NCI-H748 treated with DMSO at 0.1 percent for 48 hours (cell line): ENCODE results near the gene GPRC5D.

Experiments
- DNase-seq: peaks from one replicate; lab custom pipeline; 2025; lab: John Stamatoyannopoulos, UW

The GPRC5D gene

DNA sequence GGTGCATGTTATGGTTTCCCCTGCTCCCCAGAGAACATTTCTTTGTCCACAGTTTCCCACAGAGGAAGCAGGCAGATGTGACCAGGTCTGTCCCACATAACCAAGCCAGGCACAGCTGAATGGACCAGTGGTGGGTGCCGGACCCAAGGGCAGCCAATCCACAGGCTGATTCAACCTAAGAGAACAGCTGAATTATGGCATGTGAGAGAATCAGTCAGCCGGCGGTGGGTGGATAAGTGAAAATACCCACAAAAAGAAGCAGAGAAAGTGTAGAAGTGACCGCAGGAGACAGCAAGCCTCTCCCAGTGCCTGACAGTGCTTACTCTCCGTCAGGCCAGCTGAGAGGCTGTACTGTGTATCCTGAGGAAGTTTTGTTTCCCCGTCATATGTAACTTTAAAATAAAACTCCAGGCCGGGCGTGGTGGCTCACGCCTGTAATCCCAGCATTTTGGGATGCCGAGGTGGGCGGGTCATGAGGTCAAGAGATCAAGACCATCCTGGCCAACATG, 14.9 kb downstream of the GPRC5D start:
- no peak for DNase-seq

DNA sequence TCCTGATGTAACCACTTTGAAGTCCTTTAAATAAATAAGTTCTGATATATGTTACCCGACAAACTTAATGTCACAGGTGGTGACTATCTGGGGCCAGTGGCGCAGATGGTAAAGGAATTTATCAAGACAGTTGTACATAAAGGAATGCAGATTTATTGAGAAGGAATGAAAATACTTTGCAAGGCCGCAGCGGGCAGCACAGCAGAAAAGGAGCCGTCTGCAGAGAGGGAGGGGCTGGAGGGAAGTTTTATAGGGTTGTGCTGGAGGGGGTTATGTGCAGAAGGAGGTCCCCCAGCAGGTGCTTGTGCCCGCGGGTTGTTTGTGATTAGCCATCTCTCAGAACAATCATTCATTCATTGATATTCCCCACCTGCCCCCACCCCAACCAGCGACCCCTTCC, 17.4 kb downstream of the GPRC5D start:
- DNase-seq, result no peak

DNA sequence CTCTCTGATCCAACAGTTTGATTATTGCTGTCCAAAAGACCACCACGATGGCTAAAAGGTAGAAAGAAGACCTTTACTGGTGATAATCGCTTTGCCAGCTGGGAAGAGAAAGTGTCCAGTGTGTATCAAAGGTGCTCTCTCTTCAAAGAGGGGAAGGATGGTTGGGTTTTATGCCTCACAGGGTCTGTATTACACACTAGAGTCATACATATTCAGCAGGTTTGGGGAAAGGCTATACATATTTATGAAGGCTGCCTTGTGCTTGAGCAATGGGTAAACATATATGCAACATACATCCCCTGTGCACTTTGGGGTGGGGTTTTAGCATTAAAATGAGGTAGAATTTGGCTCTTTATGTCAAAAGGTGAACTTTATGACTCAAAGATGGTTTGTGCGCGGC, 18.2 kb downstream of the GPRC5D start:
- no peak for DNase-seq

DNA sequence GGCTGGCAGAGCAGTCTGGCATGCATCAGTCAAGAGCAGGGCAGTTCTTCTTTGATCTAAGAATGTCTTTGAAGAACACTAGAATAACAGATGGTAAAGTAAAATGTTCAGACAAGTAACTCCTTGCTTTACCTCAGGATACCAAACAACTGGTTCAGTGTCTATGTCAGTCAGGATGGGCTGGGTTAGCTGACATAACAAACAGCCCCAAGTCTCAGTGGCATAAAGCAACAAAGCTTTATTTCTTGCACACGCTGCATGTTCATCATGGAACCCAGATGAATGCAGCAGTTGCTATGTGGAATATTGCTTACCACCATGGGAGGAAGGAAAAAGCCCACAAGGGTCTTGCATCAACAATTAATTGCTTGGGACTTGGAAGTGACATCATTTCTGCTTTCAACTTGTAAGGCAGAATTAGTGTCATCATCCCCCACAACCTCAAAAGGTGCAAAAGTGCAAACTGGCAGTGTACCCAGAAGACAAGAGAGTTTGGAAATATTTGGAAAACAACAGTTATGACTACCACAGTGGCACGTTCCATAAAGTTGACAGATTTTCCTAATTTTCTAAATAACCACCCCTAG, 21.2 kb downstream of the GPRC5D start:
- DNase-seq, result no peak

DNA sequence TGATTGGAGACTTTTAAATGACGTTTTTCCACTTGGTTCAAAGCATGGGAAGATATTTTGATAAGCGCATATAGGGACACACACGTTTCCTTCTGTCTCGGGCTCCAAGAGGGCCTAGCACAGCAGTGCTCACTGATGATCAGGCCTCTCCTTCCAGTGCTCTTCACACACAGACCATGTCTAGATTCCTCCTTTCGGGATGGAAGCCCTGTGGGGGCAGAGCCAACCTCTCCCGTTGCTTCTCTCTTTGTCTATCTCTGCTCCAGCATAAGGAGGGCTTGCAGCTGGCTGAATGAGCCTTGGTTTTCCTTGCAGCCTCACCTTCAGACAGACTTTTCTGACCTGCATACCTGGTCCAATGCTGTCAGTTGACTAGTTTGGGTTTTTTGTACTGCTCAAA, 22.3 kb downstream of the GPRC5D start:
- no peak for DNase-seq

DNA sequence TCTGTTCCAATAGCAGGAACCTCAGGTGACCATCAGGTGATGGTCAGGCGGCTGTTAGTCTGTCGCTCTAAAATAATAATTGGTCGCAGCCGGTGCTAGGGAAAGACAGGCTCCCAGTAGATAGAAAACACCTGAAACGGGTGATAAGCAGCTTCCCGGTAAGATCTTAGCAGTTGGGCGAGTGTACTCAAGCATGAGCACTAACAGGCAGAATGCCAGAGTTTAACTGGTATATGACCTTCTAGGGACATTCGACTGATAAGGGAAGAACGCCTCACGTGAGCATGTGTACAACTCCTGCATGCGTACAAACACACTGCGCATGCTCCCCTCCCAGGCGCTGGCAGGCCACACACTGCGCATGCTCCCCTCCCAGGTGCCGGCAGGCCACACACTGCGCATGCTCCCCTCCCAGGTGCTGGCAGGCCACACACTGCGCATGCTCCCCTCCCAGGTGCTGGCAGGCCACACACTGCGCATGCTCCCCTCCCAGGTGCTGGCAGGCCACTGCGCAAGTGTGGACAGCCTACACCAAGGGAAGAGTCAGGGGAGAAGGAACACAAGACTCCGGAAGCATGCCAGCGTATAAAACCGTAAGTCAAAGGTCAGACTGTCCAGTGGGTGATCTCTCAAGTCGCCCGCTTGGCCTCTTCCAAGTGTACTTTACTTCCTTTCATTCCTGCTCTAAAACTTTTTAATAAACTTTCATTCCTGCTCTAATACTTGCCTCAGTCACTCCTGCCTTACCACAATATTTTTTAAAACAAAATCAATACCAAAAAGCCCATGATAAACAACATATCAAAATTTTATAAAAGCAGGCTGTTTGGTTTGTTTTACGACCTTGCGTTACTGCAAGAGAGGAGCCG, 24.5 kb downstream of the GPRC5D start:
- peak; percentile 17 for DNase-seq

DNA sequence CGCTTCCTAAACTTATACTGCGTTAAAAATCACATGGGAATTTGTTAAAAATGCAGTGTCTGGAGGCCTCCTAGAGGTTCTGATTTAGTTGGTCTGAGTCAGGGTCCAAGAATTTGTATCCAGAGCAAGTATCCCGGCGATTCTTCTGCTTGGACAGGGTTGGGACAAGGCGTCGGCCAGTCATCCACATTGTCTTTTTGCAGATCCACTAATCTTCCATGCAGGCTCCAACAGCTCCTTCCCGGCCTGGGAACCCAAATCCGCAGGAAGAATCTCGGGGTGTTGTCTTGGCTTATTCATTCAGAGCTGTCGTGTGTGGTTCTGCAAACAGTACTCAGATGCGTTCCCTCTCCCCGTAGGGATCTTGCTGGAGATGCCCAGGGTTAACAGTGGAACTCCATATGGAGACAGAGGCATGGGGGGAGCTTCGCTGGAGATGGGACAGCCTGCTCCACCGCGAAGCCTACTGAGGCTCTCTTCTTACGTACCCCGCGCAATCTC, 25.3 kb downstream of the GPRC5D start:
- no peak for DNase-seq

DNA sequence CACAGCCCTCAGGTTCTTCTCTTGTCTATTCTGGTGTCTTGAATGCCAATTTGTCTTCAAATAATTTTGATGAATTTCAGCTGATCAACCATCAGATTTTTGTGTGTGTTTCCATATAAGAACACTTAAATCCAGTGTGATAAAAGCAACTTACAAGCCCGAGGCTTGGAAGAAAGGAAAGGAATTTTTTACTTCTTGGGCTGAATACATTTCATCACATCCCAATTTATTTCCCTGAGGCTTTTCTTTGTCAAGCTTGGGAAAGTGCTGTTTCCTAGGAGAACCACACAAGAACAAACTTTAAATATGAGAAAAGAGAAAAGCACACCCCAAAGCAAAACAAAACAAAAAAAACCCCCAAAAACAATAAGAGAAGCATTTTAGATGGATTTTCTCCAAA, 26.6 kb downstream of the GPRC5D start:
- DNase-seq, result no peak

DNA sequence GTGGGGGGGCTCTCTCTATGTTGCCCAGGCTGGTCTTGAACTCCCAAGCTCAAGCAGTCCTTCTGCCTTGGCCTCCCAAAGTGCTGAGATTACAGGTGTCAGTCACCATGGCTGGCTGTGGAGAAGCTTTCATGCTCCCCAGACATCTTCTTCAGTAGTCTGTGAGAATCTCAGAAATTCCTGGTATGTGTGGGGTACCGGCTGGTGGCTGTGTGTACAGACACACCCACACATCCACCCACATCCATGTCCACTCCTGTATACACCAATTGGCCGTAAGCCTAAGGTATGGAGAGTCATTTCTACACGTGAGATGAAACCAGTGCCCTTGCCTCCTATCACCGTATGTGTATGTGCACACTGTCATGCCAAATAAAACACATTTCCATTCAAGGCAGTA, 27.8 kb downstream of the GPRC5D start:
- DNase-seq, result no peak

DNA sequence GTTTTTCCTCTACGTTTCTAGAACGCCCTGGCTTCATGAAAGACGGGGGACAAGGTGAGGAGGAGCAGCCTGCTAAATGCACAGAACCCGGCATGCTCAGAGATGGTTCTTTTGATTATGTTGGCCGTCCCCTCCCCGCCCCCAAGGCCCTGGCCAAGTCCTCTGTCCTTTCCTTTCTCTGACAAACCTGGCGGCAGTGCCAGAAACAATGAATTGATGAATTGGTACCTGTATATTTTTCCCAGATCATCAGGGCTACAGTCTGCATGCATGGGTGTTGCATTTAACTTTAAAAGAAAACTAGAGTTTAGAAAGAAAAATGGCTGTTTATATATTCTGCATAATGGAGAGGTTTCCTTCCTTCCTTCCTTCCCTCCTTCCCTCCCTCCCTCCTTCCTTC, 29.0 kb downstream of the GPRC5D start:
- no peak for DNase-seq

DNA sequence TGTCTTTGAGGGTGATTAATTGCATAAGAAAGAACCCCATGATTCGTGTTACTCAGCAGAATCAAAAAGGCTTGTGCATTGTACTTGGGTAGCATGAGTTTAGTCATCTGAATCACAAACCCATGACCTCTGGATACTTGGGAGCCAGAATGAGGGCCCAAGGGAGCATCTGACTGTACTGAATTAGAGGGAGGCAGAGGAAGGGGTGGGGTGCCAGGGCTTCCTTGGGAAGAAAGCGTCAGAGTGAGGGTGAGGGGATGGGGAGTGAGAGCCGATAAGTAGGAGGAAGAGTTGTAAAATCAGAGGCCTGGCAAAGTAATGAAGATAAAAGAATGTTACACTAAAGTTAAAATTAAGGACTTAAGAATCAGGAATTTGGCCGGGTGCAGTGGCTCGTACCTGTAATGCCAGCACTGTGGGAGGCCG, 29.8 kb downstream of the GPRC5D start:
- no peak for DNase-seq

DNA sequence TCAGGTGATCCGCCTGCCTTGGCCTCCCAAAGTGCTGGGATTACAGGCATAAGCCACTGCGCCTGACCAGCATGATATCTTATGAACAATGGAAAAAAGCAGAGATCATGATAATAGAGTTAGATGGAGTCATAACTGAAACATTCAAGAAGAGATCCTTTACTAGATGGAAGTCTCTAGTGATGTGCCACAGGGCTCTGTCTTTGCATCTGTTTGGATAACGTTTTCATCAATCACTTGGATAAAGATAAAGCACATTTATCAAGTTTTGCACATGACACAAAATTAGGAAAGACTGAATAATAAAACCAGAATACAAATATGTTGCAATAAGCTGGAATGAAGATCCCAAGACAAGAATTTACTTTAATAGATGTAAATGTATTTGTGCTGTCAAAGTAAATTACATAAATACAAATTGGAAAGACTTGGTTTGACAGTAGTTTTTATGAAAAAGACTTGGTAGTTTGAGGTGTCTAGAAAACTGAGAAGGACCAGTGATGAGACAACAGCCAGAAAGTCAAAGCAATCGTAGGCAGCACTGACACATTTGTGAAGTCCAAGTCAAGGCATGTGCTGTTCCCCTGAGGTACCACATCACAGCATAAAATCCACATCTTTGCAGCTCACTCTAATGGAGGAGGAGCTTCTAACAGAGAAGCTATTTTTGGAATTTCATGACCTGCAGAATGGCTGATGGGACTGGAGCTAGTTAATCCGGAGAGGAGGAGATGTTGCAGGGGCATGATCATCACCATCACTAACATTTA, 32.1 kb downstream of the GPRC5D start:
- no peak for DNase-seq

DNA sequence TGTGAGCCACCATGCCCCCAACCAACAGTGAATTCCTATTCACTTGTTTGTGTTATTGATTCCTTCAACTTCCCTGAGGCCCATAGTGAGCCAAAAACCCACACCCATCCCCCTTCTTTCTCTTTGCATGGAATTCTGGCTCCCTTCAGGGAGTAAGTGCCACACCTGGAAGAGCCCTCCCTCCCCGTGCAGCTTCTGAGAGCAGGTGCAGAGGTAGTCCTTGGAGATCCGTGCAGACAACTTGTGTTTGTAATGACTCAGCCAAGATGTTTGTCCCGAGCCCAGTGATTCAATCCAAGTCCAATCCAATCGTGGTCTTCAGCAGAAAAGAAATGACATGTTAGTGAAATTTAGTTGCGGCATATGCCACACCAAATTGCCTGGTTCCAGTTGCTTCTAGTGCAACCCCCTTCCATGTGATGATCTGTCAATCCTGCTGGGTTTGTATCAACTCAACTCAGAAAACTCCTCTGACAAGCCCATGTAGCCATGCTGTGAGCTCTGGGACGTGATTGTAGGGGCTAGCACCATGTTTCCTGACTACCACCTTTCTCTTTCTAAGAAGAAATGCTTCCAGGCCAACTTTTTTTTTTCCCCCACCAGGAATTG, 33.1 kb downstream of the GPRC5D start:
- DNase-seq, result no peak

DNA sequence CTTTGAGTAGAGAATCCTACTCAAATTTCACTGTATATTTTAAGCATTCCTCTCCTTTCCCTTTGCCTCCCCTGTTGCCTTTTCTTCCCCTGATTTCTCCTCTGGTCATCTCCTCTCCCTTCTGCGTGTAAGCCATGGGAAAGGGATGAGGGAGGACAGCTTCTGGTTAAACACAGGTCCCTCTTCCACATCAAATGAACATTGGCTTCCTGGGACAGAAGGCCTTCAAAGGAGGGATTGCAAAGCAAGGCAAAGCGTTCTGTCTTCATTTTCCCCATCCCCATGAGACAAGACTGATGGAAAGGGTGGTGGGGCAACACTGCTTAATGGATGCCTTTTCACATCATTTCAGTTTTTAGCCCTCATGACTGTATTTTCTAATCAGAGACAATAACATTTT, 34.5 kb downstream of the GPRC5D start:
- DNase-seq, result no peak

DNA sequence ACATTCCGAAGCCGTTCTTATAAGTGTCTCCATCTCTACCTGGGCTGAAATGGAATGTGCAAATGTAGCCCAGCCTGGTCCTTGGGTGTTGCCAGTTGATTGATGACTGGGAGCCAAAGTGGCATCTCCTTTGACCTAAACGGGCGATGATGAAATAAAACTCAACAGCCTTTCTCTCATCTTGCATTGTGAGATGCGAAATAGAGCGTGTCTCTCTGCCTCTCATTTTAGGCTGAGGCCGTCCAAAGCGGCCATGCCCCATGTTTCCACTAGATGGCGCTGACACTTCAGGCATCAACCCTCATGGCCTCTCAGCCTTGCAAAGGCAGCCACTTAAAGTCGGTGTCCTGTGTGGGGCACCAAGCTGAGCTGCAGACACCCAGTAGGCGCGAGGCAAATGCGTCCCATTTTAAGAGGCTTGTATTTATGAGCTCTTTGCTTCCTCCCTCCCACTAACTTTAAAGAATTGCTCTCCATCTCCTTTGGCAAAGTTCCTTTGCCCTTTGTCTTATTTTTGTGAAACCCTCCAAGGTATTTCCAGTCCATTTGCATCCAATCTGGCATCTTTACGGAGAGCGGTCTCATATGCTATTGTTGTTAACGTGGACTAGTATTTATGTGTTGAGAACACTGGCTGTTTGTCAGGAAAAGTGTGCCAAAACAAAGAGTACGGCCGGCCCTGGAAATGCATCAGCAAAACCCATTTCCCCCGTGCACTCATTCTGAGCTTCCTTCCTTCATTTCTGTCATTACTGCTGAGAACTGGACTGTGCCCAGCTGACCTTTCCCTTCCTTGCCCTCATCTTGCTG, 35.6 kb downstream of the GPRC5D start:
- DNase-seq, result peak; percentile 10

DNA sequence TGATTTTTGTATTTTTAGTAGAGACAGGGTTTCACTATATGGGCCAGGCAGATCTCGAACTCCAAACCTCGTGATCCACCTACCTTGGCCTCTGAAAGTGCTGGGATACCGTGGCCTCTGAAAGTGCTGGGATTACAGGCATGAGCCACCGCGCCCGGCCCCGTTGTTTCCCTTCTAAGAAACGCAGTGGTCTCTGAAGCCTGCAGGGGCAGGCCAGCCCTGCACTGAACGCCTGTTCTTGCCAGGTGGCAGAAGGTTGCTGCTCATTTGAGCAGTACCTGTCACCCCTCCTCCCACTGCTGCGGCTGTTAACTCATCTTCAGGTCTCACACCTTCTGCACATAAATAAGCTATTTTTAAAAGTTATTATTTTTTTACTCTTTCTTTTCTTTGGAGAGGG, 36.3 kb downstream of the GPRC5D start:
- DNase-seq, result no peak

DNA sequence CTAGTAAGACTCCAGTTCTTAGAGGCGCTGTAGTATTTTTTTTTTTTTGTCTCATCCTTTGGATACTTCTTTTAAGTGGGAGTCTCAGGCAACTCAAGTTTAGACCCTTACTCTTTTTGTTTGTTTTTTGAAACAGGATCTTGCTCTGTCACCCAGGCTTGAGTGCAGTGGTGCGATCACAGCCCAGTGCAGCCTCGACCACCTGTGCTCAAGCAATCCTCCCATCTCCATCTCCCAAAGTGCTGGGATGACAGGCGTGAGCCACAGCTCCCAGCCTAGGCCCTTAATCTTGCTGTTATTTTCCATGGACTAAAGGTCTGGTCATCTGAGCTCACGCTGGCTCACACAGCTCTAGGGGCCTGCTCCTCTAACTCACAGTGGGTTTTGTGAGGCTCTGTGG, 39.3 kb downstream of the GPRC5D start:
- DNase-seq, result no peak

DNA sequence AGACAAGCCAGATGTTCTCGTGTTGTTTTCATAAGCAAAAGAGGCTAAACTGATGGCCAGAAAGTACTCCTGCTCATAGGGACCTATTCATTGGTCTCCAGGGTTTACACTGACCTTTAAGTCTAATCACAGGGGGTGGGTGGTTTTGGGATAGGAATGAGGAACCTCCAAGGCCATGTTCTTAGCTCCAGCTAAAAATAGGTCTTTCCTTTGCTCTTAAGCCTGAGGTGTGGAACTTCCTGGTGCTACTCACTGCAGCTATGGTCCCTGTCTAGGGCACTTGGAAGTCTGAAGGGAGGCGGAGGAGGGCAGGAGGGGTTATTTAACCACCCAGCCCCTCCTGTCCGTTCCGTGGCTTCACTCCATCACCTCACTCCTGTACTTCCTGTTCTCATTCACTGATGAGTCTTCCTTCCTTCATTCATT, 42.0 kb downstream of the GPRC5D start:
- DNase-seq, result no peak

DNA sequence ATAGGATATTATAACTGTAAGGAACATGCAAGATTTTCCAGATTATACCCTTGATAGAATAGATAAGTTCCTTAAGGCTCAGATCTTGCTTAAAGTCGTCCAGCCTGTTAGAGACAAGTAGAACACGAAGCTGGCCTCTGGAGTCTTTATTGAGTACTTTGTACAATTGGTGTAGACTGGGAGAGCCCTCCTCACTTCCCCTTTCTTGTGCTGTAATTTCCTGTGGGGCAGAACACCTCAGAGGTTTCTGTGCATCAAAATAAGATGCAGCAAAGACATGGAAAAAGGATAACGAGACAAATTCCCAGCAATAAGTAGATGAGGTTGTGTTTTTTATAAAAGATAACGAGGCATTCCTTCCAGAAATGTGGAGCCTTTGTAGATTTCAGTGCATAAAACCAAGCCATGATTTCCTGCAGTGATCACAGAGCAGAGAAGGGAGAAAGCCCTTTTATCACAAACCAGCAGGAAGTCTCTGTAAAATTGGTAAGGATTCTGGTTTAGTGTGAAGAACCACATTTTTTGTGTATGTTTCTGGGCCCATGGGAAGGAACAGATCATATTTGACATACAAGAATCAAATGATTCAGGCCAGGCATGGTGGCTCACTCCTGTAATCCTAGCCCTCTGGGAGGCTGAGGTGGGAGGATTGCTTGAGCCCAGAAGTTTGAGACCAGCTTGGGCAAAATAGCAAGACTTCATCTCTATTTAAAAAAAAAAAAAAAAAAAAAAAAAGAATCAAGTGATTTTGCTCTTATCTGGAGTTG, 42.6 kb downstream of the GPRC5D start:
- DNase-seq, result no peak

DNA sequence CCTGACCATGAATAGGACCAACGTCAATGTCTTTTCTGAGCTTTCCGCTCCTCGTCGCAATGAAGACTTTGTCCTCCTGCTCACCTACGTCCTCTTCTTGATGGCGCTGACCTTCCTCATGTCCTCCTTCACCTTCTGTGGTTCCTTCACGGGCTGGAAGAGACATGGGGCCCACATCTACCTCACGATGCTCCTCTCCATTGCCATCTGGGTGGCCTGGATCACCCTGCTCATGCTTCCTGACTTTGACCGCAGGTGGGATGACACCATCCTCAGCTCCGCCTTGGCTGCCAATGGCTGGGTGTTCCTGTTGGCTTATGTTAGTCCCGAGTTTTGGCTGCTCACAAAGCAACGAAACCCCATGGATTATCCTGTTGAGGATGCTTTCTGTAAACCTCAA, 43.3 kb downstream of the GPRC5D start:
- DNase-seq, result no peak

DNA sequence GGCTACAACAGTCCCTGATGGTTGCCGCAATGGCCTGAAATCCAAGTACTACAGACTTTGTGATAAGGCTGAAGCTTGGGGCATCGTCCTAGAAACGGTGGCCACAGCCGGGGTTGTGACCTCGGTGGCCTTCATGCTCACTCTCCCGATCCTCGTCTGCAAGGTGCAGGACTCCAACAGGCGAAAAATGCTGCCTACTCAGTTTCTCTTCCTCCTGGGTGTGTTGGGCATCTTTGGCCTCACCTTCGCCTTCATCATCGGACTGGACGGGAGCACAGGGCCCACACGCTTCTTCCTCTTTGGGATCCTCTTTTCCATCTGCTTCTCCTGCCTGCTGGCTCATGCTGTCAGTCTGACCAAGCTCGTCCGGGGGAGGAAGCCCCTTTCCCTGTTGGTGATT, 43.7 kb downstream of the GPRC5D start:
- no peak for DNase-seq
